K562 (cell line): ENCODE results near the gene PPDPF. TPM values are rescaled to one million over a fixed set of nuclear protein-coding genes. Genes with fewer than 3 reads are reported as not detected.

ENCODE experiments used
- ARNT ChIP-seq, 2 experiments: fragments of 450-650 bp; IDR thresholded peaks; 2 replicates each; pipeline ENCODE4 v1.6.1; 2016; ENCODE audit warnings: mild to moderate bottlenecking in 1 of 2
- MEIS2 ChIP-seq: fragments of 450-650 bp; IDR thresholded peaks from 2 replicates; pipeline ENCODE4 v1.6.1; 2014; ENCODE audit warnings: mild to moderate bottlenecking; ENCODE audit not compliant: partially characterized antibody
- RBBP5 ChIP-seq: fragments of 200-600 bp; sonication (generic); IDR thresholded peaks from 2 replicates; pipeline ENCODE4 v1.6.1; 2012; ENCODE audit warnings: borderline replicate concordance, mild to moderate bottlenecking, low read length, control low read depth, inconsistent platforms; ENCODE audit not compliant: insufficient read depth, poor library complexity, severe bottlenecking
- RBM34 ChIP-seq: fragments of 200-400 bp; formaldehyde crosslinking; IDR thresholded peaks from 2 replicates; pipeline ENCODE4 v1.6.1; 2018; ENCODE audit warnings: low read length, borderline replicate concordance; ENCODE audit not compliant: insufficient read depth
- SAFB2 ChIP-seq: fragments of 200-400 bp; formaldehyde crosslinking; IDR thresholded peaks from 2 replicates; pipeline ENCODE4 v1.6.1; 2018; ENCODE audit warnings: borderline replicate concordance, low read length, low read depth, moderate library complexity; ENCODE audit not compliant: severe bottlenecking
- SRSF7 ChIP-seq: fragments of 200-400 bp; formaldehyde crosslinking; optimal IDR thresholded peaks from 2 replicates; pipeline ENCODE3; 2017; ENCODE audit warnings: mild to moderate bottlenecking, low read depth, low read length
- ZBTB1 ChIP-seq: sonication (generic); formaldehyde crosslinking; IDR thresholded peaks from 2 replicates; pipeline ENCODE4 v1.8.1; 2023; ENCODE audit warnings: missing genetic modification reagents, low read depth, mild to moderate bottlenecking, borderline replicate concordance
- ZHX1 ChIP-seq: fragments of 150-350 bp; conservative IDR thresholded peaks from 2 replicates; pipeline ENCODE4 v1.6.1; 2014; ENCODE audit warnings: low read length
- ZNF121 ChIP-seq: sonication (generic); formaldehyde crosslinking; conservative IDR thresholded peaks from 2 replicates; pipeline ENCODE4 v1.8.0; 2022; ENCODE audit warnings: missing genetic modification reagents
- ZNF184 ChIP-seq: sonication (generic); formaldehyde crosslinking; IDR thresholded peaks from 2 replicates; pipeline ENCODE4 v1.5.0; 2020; ENCODE audit warnings: missing genetic modification reagents
- ZNF3 ChIP-seq: fragments of 250-450 bp; sonication (Bioruptor Pico); IDR thresholded peaks from 2 replicates; pipeline ENCODE4 v1.5.0; 2021; ENCODE audit warnings: mild to moderate bottlenecking, moderate library complexity
- ZNF512 ChIP-seq: IDR thresholded peaks from 2 replicates; pipeline ENCODE4 v1.6.1; 2016; ENCODE audit warnings: missing genetic modification characterization, missing compliant biosample characterization
- ZNF584 ChIP-seq: fragments of 200-800 bp; sonication (Bioruptor generic); IDR thresholded peaks from 2 replicates; pipeline ENCODE4 v1.6.1; 2016; ENCODE audit warnings: low read depth, mild to moderate bottlenecking, missing genetic modification characterization, missing compliant biosample characterization
- polyA plus RNA-seq, 8 experiments: library from polyadenylated mRNA; depleted of rRNA in 4 of 8; stranded (reverse) in 5 of 8; unstranded in 3 of 8; fragments of >200 nt; fragmentation: Nextera tagmentation in 2 of 8; fragmentation: Illumina TruSeq in 1 of 8; extraction: Ambion mirVana in 2 of 8; extraction: Trizol in 1 of 8; gene quantifications; 2 replicates each; pipeline versions ENCODE4 v1.2.1 to v1.2.3, GENCODE V29; 2011 to 2014; ENCODE audit warnings: inconsistent platforms in 1 of 8, missing spikeins in 1 of 8
- total RNA-seq, 7 experiments: library from RNA; depleted of rRNA in 6 of 7; stranded (reverse); fragments of >200 nt in 6 of 7; fragmentation: Illumina TruSeq in 2 of 7; extraction: Trizol in 2 of 7; gene quantifications; 2 replicates each; pipeline versions ENCODE4 v1.2.1 to v1.2.3, GENCODE V29; 2011 to 2021; ENCODE audit warnings: low replicate concordance in 1 of 7
- TF ChIP-seq, protein P1 (sequence below), 2 experiments: fragments of 200-800 bp in 1 of 2; sonication (Bioruptor generic) in 1 of 2; sonication (generic) in 1 of 2; formaldehyde crosslinking in 1 of 2; IDR thresholded peaks in 1 of 2; conservative IDR thresholded peaks in 1 of 2; 2 replicates each; pipeline versions ENCODE4 v1.5.0 to v1.6.1; 2016 to 2020; ENCODE audit warnings: missing compliant biosample characterization in 1 of 2, missing genetic modification characterization in 1 of 2, missing genetic modification reagents in 1 of 2
- TF ChIP-seq, protein P2 (sequence below): sonication (generic); formaldehyde crosslinking; IDR thresholded peaks from 2 replicates; pipeline ENCODE4 v1.8.0; 2022; ENCODE audit warnings: mild to moderate bottlenecking, missing genetic modification reagents, borderline replicate concordance
- TF ChIP-seq, protein P3 (sequence below): sonication (generic); formaldehyde crosslinking; IDR thresholded peaks from 2 replicates; pipeline ENCODE4 v1.8.0; 2022; ENCODE audit warnings: missing genetic modification reagents, mild to moderate bottlenecking, borderline replicate concordance

Gene PPDPF
- total and polyA plus RNA-seq, 9 of the 15 experiments (the other 6 are each of a cell fraction or from before 2014, with no cell fraction given), result 0.77 to 233 (median 10.5) TPM

- TF ChIP-seq, protein P1, sequence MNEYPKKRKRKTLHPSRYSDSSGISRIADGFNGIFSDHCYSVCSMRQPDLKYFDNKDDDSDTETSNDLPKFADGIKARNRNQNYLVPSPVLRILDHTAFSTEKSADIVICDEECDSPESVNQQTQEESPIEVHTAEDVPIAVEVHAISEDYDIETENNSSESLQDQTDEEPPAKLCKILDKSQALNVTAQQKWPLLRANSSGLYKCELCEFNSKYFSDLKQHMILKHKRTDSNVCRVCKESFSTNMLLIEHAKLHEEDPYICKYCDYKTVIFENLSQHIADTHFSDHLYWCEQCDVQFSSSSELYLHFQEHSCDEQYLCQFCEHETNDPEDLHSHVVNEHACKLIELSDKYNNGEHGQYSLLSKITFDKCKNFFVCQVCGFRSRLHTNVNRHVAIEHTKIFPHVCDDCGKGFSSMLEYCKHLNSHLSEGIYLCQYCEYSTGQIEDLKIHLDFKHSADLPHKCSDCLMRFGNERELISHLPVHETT (CRISPR knock-in tag; conservative IDR thresholded peaks at IDR 0.05 in 1 of 2, IDR thresholded peaks at IDR 0.05 in 1 of 2), result no peak
- TF ChIP-seq ZHX1, result no peak
- TF ChIP-seq, protein P2, sequence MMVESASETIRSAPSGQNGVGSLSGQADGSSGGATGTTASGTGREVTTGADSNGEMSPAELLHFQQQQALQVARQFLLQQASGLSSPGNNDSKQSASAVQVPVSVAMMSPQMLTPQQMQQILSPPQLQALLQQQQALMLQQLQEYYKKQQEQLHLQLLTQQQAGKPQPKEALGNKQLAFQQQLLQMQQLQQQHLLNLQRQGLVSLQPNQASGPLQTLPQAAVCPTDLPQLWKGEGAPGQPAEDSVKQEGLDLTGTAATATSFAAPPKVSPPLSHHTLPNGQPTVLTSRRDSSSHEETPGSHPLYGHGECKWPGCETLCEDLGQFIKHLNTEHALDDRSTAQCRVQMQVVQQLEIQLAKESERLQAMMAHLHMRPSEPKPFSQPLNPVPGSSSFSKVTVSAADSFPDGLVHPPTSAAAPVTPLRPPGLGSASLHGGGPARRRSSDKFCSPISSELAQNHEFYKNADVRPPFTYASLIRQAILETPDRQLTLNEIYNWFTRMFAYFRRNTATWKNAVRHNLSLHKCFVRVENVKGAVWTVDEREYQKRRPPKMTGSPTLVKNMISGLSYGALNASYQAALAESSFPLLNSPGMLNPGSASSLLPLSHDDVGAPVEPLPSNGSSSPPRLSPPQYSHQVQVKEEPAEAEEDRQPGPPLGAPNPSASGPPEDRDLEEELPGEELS (CRISPR knock-in tag), result no peak
- no peak for TF ChIP-seq SRSF7
- TF ChIP-seq ZNF3, result no peak
- TF ChIP-seq ZNF184 (CRISPR knock-in tag), result no peak
- TF ChIP-seq SAFB2, result no peak
- TF ChIP-seq, protein P3, sequence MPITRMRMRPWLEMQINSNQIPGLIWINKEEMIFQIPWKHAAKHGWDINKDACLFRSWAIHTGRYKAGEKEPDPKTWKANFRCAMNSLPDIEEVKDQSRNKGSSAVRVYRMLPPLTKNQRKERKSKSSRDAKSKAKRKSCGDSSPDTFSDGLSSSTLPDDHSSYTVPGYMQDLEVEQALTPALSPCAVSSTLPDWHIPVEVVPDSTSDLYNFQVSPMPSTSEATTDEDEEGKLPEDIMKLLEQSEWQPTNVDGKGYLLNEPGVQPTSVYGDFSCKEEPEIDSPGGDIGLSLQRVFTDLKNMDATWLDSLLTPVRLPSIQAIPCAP (CRISPR knock-in tag), result no peak
- TF ChIP-seq ZNF121 (CRISPR knock-in tag), result no peak
- TF ChIP-seq ZBTB1 (CRISPR knock-in tag), result peak; percentile 67; the same call in 1 of the 2 replicates
- TF ChIP-seq RBBP5, result no peak
- TF ChIP-seq RBM34, result no peak
- TF ChIP-seq ZNF584 (CRISPR knock-in tag), result no peak
- TF ChIP-seq MEIS2, result no peak
- no peak for TF ChIP-seq ARNT (IDR thresholded peaks at IDR 0.05)
- TF ChIP-seq ZNF512, result no peak
These were observed 47.0 kb downstream of the PPDPF start (continued) for GRCh38 chr20:63567386-63568169.
